ENCODE data around the gene HPCAL1.
"Not testable (repeated sequence)": the region's sequence is repeated elsewhere in the genome, so short reads cannot be mapped to it uniquely, and the experiment has no call there.

HPCAL1 gene

DNA sequence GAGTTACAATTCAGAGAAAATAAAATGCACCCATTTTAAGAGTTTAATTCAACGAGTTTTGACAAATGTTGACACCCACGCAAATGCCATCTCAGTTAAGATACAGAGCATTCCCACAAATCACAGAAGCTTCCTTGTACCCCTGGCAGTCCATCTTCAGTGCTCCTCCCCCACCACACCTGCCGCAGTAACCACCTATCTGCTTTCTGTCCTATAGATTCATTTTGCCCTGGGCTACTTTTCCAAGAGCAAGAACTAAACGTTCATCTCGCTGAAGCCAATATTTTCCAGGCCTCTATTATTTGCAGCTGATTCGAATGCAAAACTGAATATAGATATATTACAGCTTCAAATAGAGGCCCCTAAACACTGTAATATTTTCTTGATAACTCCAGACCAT, 13.4 kb upstream of the HPCAL1 start:
- H3K9ac ChIP-seq (ENCODE audit: low read length): no peak overlapping the region
- H3K9me3 ChIP-seq (ENCODE audit: control insufficient read depth, low read depth, low read length): no peaks in the 10 kb centered on the region
- H3K36me3 ChIP-seq (ENCODE audit: control insufficient read depth, low read depth, low read length): no peaks in the 10 kb centered on the region
- H3K4me1 ChIP-seq (ENCODE audit: control insufficient read depth, low read depth, low read length): no peaks in the 10 kb centered on the region
- no peaks in the 10 kb centered on the region for H3K27me3 ChIP-seq (ENCODE audit: control insufficient read depth, insufficient read depth, low read length)
- no peak overlapping the region for H3K4me3 ChIP-seq (ENCODE audit: low read length)
- no peak overlapping the region for H3K27ac ChIP-seq (ENCODE audit: low read length)

DNA sequence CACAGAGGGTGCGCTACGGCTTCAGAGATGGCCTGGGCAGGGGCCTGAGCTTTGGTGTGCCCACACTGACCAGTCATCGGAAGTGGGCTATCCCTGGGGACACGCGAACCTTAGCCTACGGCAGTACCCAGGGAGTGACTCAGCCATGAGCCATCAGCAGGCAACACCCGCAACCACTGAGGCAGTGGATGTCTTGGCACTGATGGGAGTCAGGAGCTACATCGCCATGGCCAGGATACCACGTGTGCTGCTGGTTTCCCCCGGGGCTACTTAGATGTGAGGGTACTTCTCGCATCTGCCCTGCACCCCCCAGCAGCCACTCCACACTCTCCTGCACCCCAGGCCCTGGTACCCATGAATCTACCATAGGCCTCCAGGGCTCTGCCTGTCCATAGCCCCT, 12.8 kb upstream of the HPCAL1 start:
- no peaks in the 10 kb centered on the region for H3K36me3 ChIP-seq (ENCODE audit: control insufficient read depth, low read depth, low read length)
- no peak overlapping the region for H3K4me3 ChIP-seq (ENCODE audit: low read length)
- no peaks in the 10 kb centered on the region for H3K27me3 ChIP-seq (ENCODE audit: control insufficient read depth, insufficient read depth, low read length)
- no peaks in the 10 kb centered on the region for H3K9me3 ChIP-seq (ENCODE audit: control insufficient read depth, low read depth, low read length)
- H3K9ac ChIP-seq (ENCODE audit: low read length): no peak overlapping the region
- no peaks in the 10 kb centered on the region for H3K4me1 ChIP-seq (ENCODE audit: control insufficient read depth, low read depth, low read length)
- no peak overlapping the region for H3K27ac ChIP-seq (ENCODE audit: low read length)

DNA sequence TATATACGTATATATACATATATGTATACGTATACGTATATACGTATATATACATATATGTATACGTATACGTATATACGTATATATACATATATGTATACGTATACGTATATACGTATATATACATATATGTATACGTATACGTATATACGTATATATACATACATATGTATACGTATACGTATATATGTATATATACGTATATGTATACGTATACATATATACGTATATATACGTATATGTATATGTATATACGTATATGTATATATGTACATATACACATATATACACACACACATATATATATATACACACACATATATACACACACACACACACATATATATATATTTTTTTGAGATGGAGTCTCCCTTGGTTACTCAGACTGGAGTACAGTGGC, 11.3 kb upstream of the HPCAL1 start:
- not testable (repeated sequence) for H3K4me1 ChIP-seq (ENCODE audit: control insufficient read depth, low read depth, low read length); H3K9ac ChIP-seq (ENCODE audit: low read length); H3K9me3 ChIP-seq (ENCODE audit: control insufficient read depth, low read depth, low read length); H3K4me3 ChIP-seq (ENCODE audit: low read length); H3K27ac ChIP-seq (ENCODE audit: low read length); H3K27me3 ChIP-seq (ENCODE audit: control insufficient read depth, insufficient read depth, low read length); H3K36me3 ChIP-seq (ENCODE audit: control insufficient read depth, low read depth, low read length)

DNA sequence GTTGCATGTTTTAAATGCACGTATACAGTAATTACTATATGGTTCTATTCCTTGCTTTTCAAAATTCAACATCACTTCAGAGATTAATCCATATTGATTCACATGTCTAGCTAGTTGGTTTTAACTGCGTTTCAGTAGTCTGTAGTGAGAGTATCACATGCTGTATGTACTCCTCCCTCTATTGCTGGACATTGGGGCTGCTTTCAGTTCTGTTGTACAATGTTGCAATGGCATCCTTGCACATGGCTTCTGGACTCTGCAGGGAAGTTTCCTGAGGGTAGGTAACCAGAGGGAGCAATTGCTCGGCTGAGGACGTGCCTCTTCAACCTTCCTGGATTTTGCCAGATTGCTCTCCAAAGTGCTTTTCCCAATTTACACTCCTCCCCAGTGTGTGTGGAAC, 10.7 kb upstream of the HPCAL1 start:
- H3K27ac ChIP-seq (ENCODE audit: low read length): no peak overlapping the region
- no peaks in the 10 kb centered on the region for H3K4me1 ChIP-seq (ENCODE audit: control insufficient read depth, low read depth, low read length)
- H3K4me3 ChIP-seq (ENCODE audit: low read length): no peak overlapping the region
- H3K36me3 ChIP-seq (ENCODE audit: control insufficient read depth, low read depth, low read length): no peaks in the 10 kb centered on the region
- no peak overlapping the region for H3K9ac ChIP-seq (ENCODE audit: low read length)
- no peaks in the 10 kb centered on the region for H3K9me3 ChIP-seq (ENCODE audit: control insufficient read depth, low read depth, low read length)
- no peaks in the 10 kb centered on the region for H3K27me3 ChIP-seq (ENCODE audit: control insufficient read depth, insufficient read depth, low read length)

DNA sequence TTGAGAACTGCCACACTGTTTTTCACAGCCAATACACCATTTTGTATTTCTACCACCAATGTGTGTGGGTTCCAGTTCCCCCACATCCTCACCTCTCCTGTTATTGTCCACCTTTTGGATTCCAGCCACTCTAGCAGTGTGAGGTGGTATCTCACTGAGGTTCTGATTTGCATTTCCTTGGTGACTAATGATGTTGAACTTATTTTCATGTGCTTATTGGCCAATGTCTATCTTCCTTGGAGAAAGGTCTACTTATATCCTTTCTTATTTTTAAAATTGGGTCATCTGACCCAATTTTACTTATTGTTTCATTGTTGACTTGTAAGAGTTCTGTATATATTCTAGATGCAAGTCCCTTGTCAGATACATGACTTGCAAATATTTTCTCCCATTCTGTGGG, 9.1 kb upstream of the HPCAL1 start:
- H3K9ac ChIP-seq (ENCODE audit: low read length): no peak overlapping the region
- H3K4me1 ChIP-seq (ENCODE audit: control insufficient read depth, low read depth, low read length): no peaks in the 10 kb centered on the region
- H3K9me3 ChIP-seq (ENCODE audit: control insufficient read depth, low read depth, low read length): no peaks in the 10 kb centered on the region
- H3K4me3 ChIP-seq (ENCODE audit: low read length): no peak overlapping the region
- H3K27ac ChIP-seq (ENCODE audit: low read length): no peak overlapping the region
- no peaks in the 10 kb centered on the region for H3K36me3 ChIP-seq (ENCODE audit: control insufficient read depth, low read depth, low read length)
- no peaks in the 10 kb centered on the region for H3K27me3 ChIP-seq (ENCODE audit: control insufficient read depth, insufficient read depth, low read length)

DNA sequence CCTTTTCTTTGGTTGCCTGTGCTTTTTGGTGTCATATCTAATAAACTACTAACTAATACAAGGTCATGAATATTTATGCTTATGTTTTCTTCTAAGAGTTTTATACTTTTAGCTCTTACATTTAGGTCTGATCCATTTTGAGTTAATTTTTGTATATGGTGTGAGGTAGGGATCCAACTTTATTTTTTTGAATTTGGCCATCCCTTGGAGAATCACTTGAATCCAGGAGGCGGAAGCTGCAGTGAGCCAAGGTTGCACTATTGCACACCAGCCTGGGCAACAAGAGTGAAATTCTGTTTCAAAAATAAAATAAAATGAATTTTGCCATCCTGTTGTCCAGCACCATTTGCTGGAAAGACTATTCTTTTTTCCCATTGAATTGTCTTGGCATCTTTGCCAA, 8.6 kb upstream of the HPCAL1 start:
- no peak overlapping the region for H3K27ac ChIP-seq (ENCODE audit: low read length)
- H3K9ac ChIP-seq (ENCODE audit: low read length): no peak overlapping the region
- no peaks in the 10 kb centered on the region for H3K27me3 ChIP-seq (ENCODE audit: control insufficient read depth, insufficient read depth, low read length)
- H3K4me3 ChIP-seq (ENCODE audit: low read length): no peak overlapping the region
- H3K4me1 ChIP-seq (ENCODE audit: control insufficient read depth, low read depth, low read length): no peaks in the 10 kb centered on the region
- H3K36me3 ChIP-seq (ENCODE audit: control insufficient read depth, low read depth, low read length): no peaks in the 10 kb centered on the region
- no peaks in the 10 kb centered on the region for H3K9me3 ChIP-seq (ENCODE audit: control insufficient read depth, low read depth, low read length)

DNA sequence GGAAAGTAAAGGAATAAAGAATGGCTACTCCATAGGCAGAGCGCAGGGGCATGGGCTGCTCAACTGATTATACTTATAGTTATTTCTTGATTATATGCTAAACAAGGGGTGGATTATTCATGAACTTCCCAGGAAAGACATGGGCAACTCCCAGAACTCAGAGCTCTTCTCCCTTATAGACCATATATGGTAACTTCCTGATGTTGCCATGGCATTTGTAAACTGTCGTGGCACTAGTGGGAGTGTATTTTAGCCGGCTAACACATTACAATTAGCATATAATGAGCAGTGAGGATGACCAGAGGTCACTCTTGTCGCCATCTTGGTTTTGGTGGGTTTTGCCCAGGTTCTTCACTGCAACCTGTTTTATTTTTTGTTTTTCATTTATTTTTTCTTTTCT, 7.1 kb upstream of the HPCAL1 start:
- H3K9ac ChIP-seq (ENCODE audit: low read length); H3K9me3 ChIP-seq (ENCODE audit: control insufficient read depth, low read depth, low read length); H3K4me1 ChIP-seq (ENCODE audit: control insufficient read depth, low read depth, low read length); H3K27me3 ChIP-seq (ENCODE audit: control insufficient read depth, insufficient read depth, low read length); H3K27ac ChIP-seq (ENCODE audit: low read length); H3K36me3 ChIP-seq (ENCODE audit: control insufficient read depth, low read depth, low read length); H3K4me3 ChIP-seq (ENCODE audit: low read length): not testable (repeated sequence)

DNA sequence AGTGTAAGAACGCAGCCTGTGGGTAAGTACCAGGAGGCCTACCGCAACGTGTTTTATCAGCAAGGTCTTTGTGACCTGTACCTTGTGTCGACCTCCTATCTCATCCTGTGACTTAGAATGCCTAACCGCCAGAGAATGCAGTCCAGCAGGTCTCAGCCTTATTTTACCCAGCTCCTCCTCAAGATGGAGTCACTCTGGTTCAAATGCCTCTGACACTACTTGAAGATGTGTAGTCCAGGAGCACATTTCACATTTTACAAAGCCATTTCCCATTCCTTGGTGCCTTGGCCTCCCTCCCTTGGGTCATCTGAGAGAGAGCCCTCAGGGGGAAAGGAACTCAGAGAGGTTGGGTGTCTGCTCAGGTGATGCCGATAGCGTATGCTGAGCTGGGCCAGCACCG, 6.6 kb upstream of the HPCAL1 start:
- Histone ChIP-seq H3K27me3 (ENCODE audit: control insufficient read depth, insufficient read depth, low read length) (no peaks in the 10 kb centered on the region), H3K36me3 (ENCODE audit: control insufficient read depth, low read depth, low read length) (no peaks in the 10 kb centered on the region), H3K27ac (ENCODE audit: low read length) (no peak overlapping the region), H3K4me1 (ENCODE audit: control insufficient read depth, low read depth, low read length) (no peaks in the 10 kb centered on the region), H3K9me3 (ENCODE audit: control insufficient read depth, low read depth, low read length) (no peaks in the 10 kb centered on the region), H3K9ac (ENCODE audit: low read length) (no peak overlapping the region), H3K4me3 (ENCODE audit: low read length) (no peak overlapping the region)

DNA sequence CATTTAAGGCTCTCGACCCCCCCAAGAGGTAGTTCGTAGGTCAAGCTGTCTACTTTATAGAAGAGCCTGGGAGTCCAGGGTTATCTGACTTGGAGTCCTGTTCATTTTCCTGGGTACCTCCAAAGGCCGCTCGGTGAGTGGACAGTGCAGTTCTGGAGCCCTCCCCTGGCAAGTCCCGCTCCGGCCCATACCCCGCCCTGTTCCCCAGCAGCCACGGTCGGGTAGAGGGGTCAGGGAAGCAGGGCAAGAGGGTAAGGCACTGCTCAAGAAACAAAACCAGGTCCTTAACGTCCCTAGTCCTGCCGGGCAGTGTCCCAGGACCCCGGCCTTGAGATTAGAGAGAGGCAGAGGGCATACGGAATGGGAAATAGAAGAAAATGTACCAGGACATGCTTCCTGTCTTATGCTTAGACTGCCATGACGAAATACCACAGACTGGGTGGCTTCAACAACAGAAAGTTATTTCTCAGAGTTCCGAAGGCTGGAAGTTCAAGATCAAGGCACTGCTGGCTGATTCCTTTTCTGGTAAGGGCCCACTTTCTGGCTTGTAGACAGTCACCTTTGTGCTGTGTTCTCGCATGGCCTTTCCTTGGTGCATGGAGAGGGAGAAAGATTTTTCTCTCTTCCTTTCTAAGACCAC, 5.4 kb upstream of the HPCAL1 start:
- Histone ChIP-seq H3K36me3 (ENCODE audit: control insufficient read depth, low read depth, low read length) (no peaks in the 10 kb centered on the region), H3K4me3 (ENCODE audit: low read length) (no peak overlapping the region), H3K9me3 (ENCODE audit: control insufficient read depth, low read depth, low read length) (no peaks in the 10 kb centered on the region), H3K4me1 (ENCODE audit: control insufficient read depth, low read depth, low read length) (peaks cover 3% of the 10 kb centered on the region), H3K27me3 (ENCODE audit: control insufficient read depth, insufficient read depth, low read length) (no peaks in the 10 kb centered on the region), H3K27ac (ENCODE audit: low read length) (no peak overlapping the region), H3K9ac (ENCODE audit: low read length) (no peak overlapping the region)

DNA sequence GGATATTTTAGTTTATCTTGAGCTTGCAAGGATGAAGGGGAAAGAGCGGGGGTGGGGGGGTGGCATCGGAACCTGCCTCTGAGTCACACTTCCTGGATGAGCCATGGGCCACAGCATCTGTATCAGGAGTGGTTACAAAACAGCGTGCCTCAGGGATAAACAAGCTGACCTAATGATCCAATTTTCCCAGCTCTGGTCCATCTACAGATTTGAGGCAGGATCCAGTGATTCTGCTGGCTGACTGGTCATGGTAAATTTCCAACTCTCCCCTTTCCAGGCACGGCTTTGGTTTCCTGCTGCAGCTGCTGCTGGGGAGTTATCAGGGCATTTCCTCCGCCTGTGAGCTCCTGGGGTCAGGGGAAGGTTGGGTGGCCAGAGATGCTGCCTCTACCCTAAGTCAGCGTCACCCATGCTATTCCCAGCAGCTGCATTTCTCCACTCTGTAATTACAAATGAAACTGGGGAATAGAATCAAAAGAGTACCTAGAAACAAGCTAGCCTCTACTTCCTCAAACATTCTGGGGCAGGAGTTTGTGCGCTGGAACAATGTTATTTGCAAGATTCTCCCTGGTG, 4.7 kb upstream of the HPCAL1 start:
- H3K9ac ChIP-seq (ENCODE audit: low read length): no peak overlapping the region
- H3K4me3 ChIP-seq (ENCODE audit: low read length): no peak overlapping the region
- H3K4me1 ChIP-seq (ENCODE audit: control insufficient read depth, low read depth, low read length): peaks cover 3% of the 10 kb centered on the region
- H3K36me3 ChIP-seq (ENCODE audit: control insufficient read depth, low read depth, low read length): no peaks in the 10 kb centered on the region
- H3K9me3 ChIP-seq (ENCODE audit: control insufficient read depth, low read depth, low read length): no peaks in the 10 kb centered on the region
- no peak overlapping the region for H3K27ac ChIP-seq (ENCODE audit: low read length)
- peaks cover 2% of the 10 kb centered on the region for H3K27me3 ChIP-seq (ENCODE audit: control insufficient read depth, insufficient read depth, low read length)

DNA sequence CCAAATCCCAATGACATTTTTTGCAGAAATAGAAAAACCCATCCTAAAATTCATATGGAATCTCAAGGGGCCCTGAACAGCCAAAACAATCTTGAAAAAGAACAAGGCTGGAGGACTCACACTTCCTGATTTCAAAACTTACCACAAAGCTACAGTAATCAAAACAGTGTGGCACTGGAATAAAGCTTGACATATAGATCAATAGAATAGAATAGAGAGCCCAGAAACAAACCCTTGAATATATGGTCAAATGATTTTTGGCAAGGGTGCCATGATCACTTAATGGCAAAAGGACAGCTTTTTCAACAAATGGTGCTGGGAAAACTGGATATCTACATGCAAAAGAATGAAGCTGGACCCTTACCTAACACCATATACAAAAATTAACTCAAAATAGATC, 3.9 kb upstream of the HPCAL1 start:
- not testable (repeated sequence) for H3K27ac ChIP-seq (ENCODE audit: low read length); H3K27me3 ChIP-seq (ENCODE audit: control insufficient read depth, insufficient read depth, low read length); H3K9me3 ChIP-seq (ENCODE audit: control insufficient read depth, low read depth, low read length); H3K9ac ChIP-seq (ENCODE audit: low read length); H3K36me3 ChIP-seq (ENCODE audit: control insufficient read depth, low read depth, low read length); H3K4me3 ChIP-seq (ENCODE audit: low read length); H3K4me1 ChIP-seq (ENCODE audit: control insufficient read depth, low read depth, low read length)

DNA sequence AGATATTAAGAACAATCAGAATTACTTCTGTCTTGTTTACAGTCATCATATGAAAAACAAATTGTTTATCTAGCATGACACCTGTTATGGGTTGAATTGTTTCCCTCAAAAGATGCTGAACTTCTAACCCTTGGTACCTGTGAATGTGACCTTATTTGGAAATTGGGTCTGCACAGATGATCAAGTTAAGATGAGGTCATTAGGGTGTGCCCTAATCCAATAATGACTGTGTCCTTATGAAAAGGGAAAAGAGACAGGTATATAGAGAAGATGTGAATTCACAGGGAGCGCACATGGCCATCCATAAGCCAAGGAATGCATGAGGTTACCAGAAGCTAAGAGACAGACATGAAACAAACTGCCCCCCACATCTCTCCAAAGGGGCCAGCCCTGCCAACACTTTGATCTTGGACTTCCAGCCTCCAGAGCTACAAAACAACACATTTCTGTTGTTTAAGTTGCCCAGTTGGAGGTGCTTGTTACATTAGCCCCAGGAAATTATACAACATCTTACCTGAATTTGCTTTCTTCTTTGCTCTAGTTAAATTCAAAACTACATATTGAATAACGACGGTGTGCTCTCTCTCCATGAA, 2.3 kb upstream of the HPCAL1 start:
- H3K4me3 ChIP-seq (ENCODE audit: low read length): no peak overlapping the region
- H3K9ac ChIP-seq (ENCODE audit: low read length): no peak overlapping the region
- peaks cover 26% of the 10 kb centered on the region for H3K27me3 ChIP-seq (ENCODE audit: control insufficient read depth, insufficient read depth, low read length)
- H3K4me1 ChIP-seq (ENCODE audit: control insufficient read depth, low read depth, low read length): peaks cover 11% of the 10 kb centered on the region
- no peaks in the 10 kb centered on the region for H3K36me3 ChIP-seq (ENCODE audit: control insufficient read depth, low read depth, low read length)
- no peaks in the 10 kb centered on the region for H3K9me3 ChIP-seq (ENCODE audit: control insufficient read depth, low read depth, low read length)
- H3K27ac ChIP-seq (ENCODE audit: low read length): no peak overlapping the region
